Measurements from ENCODE around the gene GMCL2.

Gene GMCL2

GRCh38 chr5:178145965-178146820 lies 41.0 kb downstream of the GMCL2 start:
- H3K27me3 ChIP-seq (ENCODE audit: control insufficient read depth in 1 of 2, insufficient read depth in 2 of 2, low read length in 2 of 2): no peaks in the 10 kb centered on the region
- no peak overlapping the region for H3K27ac ChIP-seq (ENCODE audit: low read depth, low read length)
- H3K9ac ChIP-seq (ENCODE audit: low read depth in 1 of 2, low read length in 2 of 2): no peak overlapping the region
- H3K36me3 ChIP-seq (ENCODE audit: control insufficient read depth in 1 of 2, insufficient read depth in 2 of 2, low read length in 2 of 2): peaks cover 42 to 83% of the 10 kb centered on the region in 2 donors
- no peak overlapping the region for H3K4me3 ChIP-seq (ENCODE audit: low read depth in 1 of 2, low read length in 2 of 2)
- no peaks in the 10 kb centered on the region for H3K9me3 ChIP-seq (ENCODE audit: control insufficient read depth in 1 of 2, low read length in 2 of 2)
- H3K4me1 ChIP-seq (ENCODE audit: control insufficient read depth in 1 of 2, insufficient read depth in 2 of 2, low read length in 2 of 2): no peaks in the 10 kb centered on the region

- no peaks in the 10 kb centered on the region for H3K27me3 ChIP-seq (ENCODE audit: control insufficient read depth in 1 of 2, insufficient read depth in 2 of 2, low read length in 2 of 2)
- no peak overlapping the region for H3K4me3 ChIP-seq (ENCODE audit: low read depth in 1 of 2, low read length in 2 of 2)
- no peak overlapping the region for H3K27ac ChIP-seq (ENCODE audit: low read depth, low read length)
- peaks cover 39 to 66% of the 10 kb centered on the region in 2 donors for H3K36me3 ChIP-seq (ENCODE audit: control insufficient read depth in 1 of 2, insufficient read depth in 2 of 2, low read length in 2 of 2)
- H3K9me3 ChIP-seq (ENCODE audit: control insufficient read depth in 1 of 2, low read length in 2 of 2): no peaks in the 10 kb centered on the region
- no peak overlapping the region for H3K9ac ChIP-seq (ENCODE audit: low read depth in 1 of 2, low read length in 2 of 2)
- no peaks in the 10 kb centered on the region for H3K4me1 ChIP-seq (ENCODE audit: control insufficient read depth in 1 of 2, insufficient read depth in 2 of 2, low read length in 2 of 2)
Observed at GRCh38 chr5:178143901-178144300, 43.3 kb downstream of the GMCL2 start.

GRCh38 chr5:178143246-178143645 lies 43.9 kb downstream of the GMCL2 start:
- Histone ChIP-seq H3K4me1 (ENCODE audit: control insufficient read depth in 1 of 2, insufficient read depth in 2 of 2, low read length in 2 of 2) (no peaks in the 10 kb centered on the region), H3K4me3 (ENCODE audit: low read depth in 1 of 2, low read length in 2 of 2) (no peak overlapping the region), H3K27ac (ENCODE audit: low read depth, low read length) (no peak overlapping the region), H3K9ac (ENCODE audit: low read depth in 1 of 2, low read length in 2 of 2) (no peak overlapping the region), H3K27me3 (ENCODE audit: control insufficient read depth in 1 of 2, insufficient read depth in 2 of 2, low read length in 2 of 2) (no peaks in the 10 kb centered on the region), H3K9me3 (ENCODE audit: control insufficient read depth in 1 of 2, low read length in 2 of 2) (no peaks in the 10 kb centered on the region), H3K36me3 (ENCODE audit: control insufficient read depth in 1 of 2, insufficient read depth in 2 of 2, low read length in 2 of 2) (peaks cover 34 to 60% of the 10 kb centered on the region in 2 donors)

GRCh38 chr5:178142642-178143041 lies 44.5 kb downstream of the GMCL2 start:
- H3K4me1 ChIP-seq (ENCODE audit: control insufficient read depth in 1 of 2, insufficient read depth in 2 of 2, low read length in 2 of 2): no peaks in the 10 kb centered on the region
- H3K9ac ChIP-seq (ENCODE audit: low read depth in 1 of 2, low read length in 2 of 2): no peak overlapping the region
- H3K9me3 ChIP-seq (ENCODE audit: control insufficient read depth in 1 of 2, low read length in 2 of 2): no peaks in the 10 kb centered on the region
- H3K36me3 ChIP-seq (ENCODE audit: control insufficient read depth in 1 of 2, insufficient read depth in 2 of 2, low read length in 2 of 2): peaks cover 28 to 59% of the 10 kb centered on the region in 2 donors
- no peaks in the 10 kb centered on the region for H3K27me3 ChIP-seq (ENCODE audit: control insufficient read depth in 1 of 2, insufficient read depth in 2 of 2, low read length in 2 of 2)
- no peak overlapping the region for H3K27ac ChIP-seq (ENCODE audit: low read depth, low read length)
- H3K4me3 ChIP-seq (ENCODE audit: low read depth in 1 of 2, low read length in 2 of 2): no peak overlapping the region

- peaks cover 17 to 54% of the 10 kb centered on the region in 2 donors for H3K36me3 ChIP-seq (ENCODE audit: control insufficient read depth in 1 of 2, insufficient read depth in 2 of 2, low read length in 2 of 2)
- no peaks in the 10 kb centered on the region for H3K4me1 ChIP-seq (ENCODE audit: control insufficient read depth in 1 of 2, insufficient read depth in 2 of 2, low read length in 2 of 2)
- no peak overlapping the region for H3K4me3 ChIP-seq (ENCODE audit: low read depth in 1 of 2, low read length in 2 of 2)
- H3K9me3 ChIP-seq (ENCODE audit: control insufficient read depth in 1 of 2, low read length in 2 of 2): no peaks in the 10 kb centered on the region
- no peak overlapping the region for H3K27ac ChIP-seq (ENCODE audit: low read depth, low read length)
- H3K27me3 ChIP-seq (ENCODE audit: control insufficient read depth in 1 of 2, insufficient read depth in 2 of 2, low read length in 2 of 2): no peaks in the 10 kb centered on the region
- no peak overlapping the region for H3K9ac ChIP-seq (ENCODE audit: low read depth in 1 of 2, low read length in 2 of 2)
Observed at GRCh38 chr5:178141550-178141949, 45.6 kb downstream of the GMCL2 start.

- H3K36me3 ChIP-seq (ENCODE audit: control insufficient read depth in 1 of 2, insufficient read depth in 2 of 2, low read length in 2 of 2): peaks cover 5 to 47% of the 10 kb centered on the region in 2 donors
Observed at GRCh38 chr5:178137991-178138390, 49.2 kb downstream of the GMCL2 start.

GRCh38 chr5:178136990-178137389 lies 50.2 kb downstream of the GMCL2 start:
- Histone ChIP-seq H3K36me3 (ENCODE audit: control insufficient read depth in 1 of 2, insufficient read depth in 2 of 2, low read length in 2 of 2) (peaks cover 5 to 38% of the 10 kb centered on the region in 2 donors), H3K4me3 (ENCODE audit: low read depth in 1 of 2, low read length in 2 of 2) (no peak overlapping the region), H3K9ac (ENCODE audit: low read depth in 1 of 2, low read length in 2 of 2) (no peak overlapping the region), H3K4me1 (ENCODE audit: control insufficient read depth in 1 of 2, insufficient read depth in 2 of 2, low read length in 2 of 2) (peaks cover 0 to 1% of the 10 kb centered on the region in 2 donors), H3K9me3 (ENCODE audit: control insufficient read depth in 1 of 2, low read length in 2 of 2) (no peaks in the 10 kb centered on the region), H3K27me3 (ENCODE audit: control insufficient read depth in 1 of 2, insufficient read depth in 2 of 2, low read length in 2 of 2) (no peaks in the 10 kb centered on the region), H3K27ac (ENCODE audit: low read depth, low read length) (no peak overlapping the region)

More at GRCh38 chr5:178137991-178138390, 49.2 kb downstream of the GMCL2 start:
- no peaks in the 10 kb centered on the region for H3K9me3 ChIP-seq (ENCODE audit: control insufficient read depth in 1 of 2, low read length in 2 of 2)
- H3K27me3 ChIP-seq (ENCODE audit: control insufficient read depth in 1 of 2, insufficient read depth in 2 of 2, low read length in 2 of 2): no peaks in the 10 kb centered on the region
- H3K9ac ChIP-seq (ENCODE audit: low read depth in 1 of 2, low read length in 2 of 2): no peak overlapping the region
- H3K4me1 ChIP-seq (ENCODE audit: control insufficient read depth in 1 of 2, insufficient read depth in 2 of 2, low read length in 2 of 2): no peaks in the 10 kb centered on the region
- H3K4me3 ChIP-seq (ENCODE audit: low read depth in 1 of 2, low read length in 2 of 2): no peak overlapping the region
- H3K27ac ChIP-seq (ENCODE audit: low read depth, low read length): no peak overlapping the region

Data from duodenal mucosa (tissue), 2 donors.